Measurements from ENCODE around the gene ADAMTS15. TPM values are rescaled to one million over a fixed set of nuclear protein-coding genes. Genes with fewer than 3 reads are reported as not detected.
A peak's percentile ranks its signal among the peaks of the same experiment; 100 is the strongest.

Gene ADAMTS15
- total and polyA plus RNA-seq, 2 of the 4 experiments (the other 2 are of a cell fraction) = 3.0 to 5.0 TPM

DNA sequence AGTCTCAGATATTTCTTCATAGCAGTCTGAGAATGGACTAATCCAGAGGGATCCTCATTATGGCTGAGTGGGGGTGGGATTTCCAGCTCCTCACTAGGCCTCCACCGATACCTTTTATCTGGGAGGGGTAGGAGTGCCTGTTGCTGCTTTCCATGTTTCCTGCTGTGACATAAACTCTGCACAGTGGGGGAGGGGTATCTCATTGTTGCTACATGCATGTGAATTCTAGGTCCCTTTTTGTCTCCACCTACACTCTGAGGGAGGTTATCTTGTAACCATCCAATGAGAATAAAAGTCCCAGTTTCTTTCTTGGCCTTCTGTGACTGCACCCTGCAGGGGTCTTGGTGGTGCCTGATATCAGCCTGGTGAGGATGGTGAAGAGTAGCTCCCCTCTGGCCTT is 60.5 kb downstream of the ADAMTS15 start:
- BruUV-seq (replicated peaks) = no TSS peak
- Histone ChIP-seq H3K9me3 (ENCODE audit: control insufficient read depth, insufficient read depth, low read length) (peaks cover 5% of the 10 kb centered on the region), H2AFZ (replicated peaks; ENCODE audit: low read length, poor library complexity) (no peak overlapping the region), H2BK120ac (ENCODE audit: low read depth, low read length) (0 out of 2 replicates have a peak overlapping the region, but pooled peaks have one; percentile 0), H3K14ac (replicated peaks; ENCODE audit: low read depth, low read length) (no peak overlapping the region), H4K91ac (ENCODE audit: insufficient read depth, low read depth, low read length) (no peak overlapping the region), H2BK5ac (ENCODE audit: low read depth, low read length, poor library complexity, severe bottlenecking) (no peak overlapping the region), H2AK5ac (ENCODE audit: low read depth, low read length) (no peak overlapping the region), H3K56ac (ENCODE audit: extremely low read depth, insufficient read depth, low read length) (no peak overlapping the region), H2BK15ac (ENCODE audit: low read depth, low read length) (peak overlapping the region; percentile 60; the same call in 2 of the 3 replicates), H3K4me3 (ENCODE audit: insufficient read depth, low read depth, low read length) (no peak overlapping the region), H3K18ac (ENCODE audit: low read depth, low read length) (peak overlapping the region; percentile 73; the same call in 1 of the 2 replicates), H2AK9ac (replicated peaks; ENCODE audit: low read depth, low read length, poor library complexity) (no peak overlapping the region), H3K79me1 (ENCODE audit: low read depth in 1 of 2, low read length in 2 of 2) (no peaks in the 10 kb centered on the region), H3K27ac (ENCODE audit: insufficient read depth, low read length) (no peak overlapping the region), H4K5ac (ENCODE audit: low read depth, low read length) (peak overlapping the region; percentile 44; the same call in 1 of the 2 replicates), H3K9ac (ENCODE audit: low read depth, low read length) (no peak overlapping the region), H2BK20ac (ENCODE audit: low read depth, low read length) (no peak overlapping the region; the same call in 1 of the 2 replicates), H3K9me1 (ENCODE audit: insufficient read depth, low read length) (peaks cover 5% of the 10 kb centered on the region; the same call in 1 of the 2 replicates), H3K4me1 (ENCODE audit: control insufficient read depth, insufficient read depth, low read length) (peaks cover 17% of the 10 kb centered on the region), H3K27me3 (ENCODE audit: control insufficient read depth, insufficient read depth, low read length) (no peaks in the 10 kb centered on the region), H3K4ac (ENCODE audit: low read depth, low read length) (0 out of 2 replicates have a peak overlapping the region, but pooled peaks have one; percentile 30), H3K4me2 (ENCODE audit: low read depth, low read length) (no peak overlapping the region), H3K36me3 (ENCODE audit: control insufficient read depth, insufficient read depth, low read length) (no peaks in the 10 kb centered on the region), H4K8ac (ENCODE audit: low read depth in 2 of 2, low read length in 2 of 2) (no peak overlapping the region), H3K23ac (ENCODE audit: low read depth, low read length) (no peak overlapping the region), H4K20me1 (ENCODE audit: insufficient read depth, low read length) (no peaks in the 10 kb centered on the region)
- dilution Hi-C loops (cut with HindIII; ENCODE audit: low sequenced_read_pairs, unreplicated experiment) = no loop called here
- intact Hi-C loops (cut with micrococcal nuclease) = no loop called here
- DNase-seq (no peak), ATAC-seq (ENCODE audit: low read depth) (no peak)
- no CpG with 5 or more reads among the region's 1 CpG for WGBS, 2 experiments (ENCODE audit: extremely low coverage in 2 of 2, insufficient read length in 1 of 2)
- TF ChIP-seq CHD1 (IDR thresholded peaks at IDR 0.05; ENCODE audit: low read depth, low read length) = no peak
- TF ChIP-seq FOS (IDR thresholded peaks at IDR 0.05; ENCODE audit: low read depth, low read length) = no peak
- TF ChIP-seq, protein P1, sequence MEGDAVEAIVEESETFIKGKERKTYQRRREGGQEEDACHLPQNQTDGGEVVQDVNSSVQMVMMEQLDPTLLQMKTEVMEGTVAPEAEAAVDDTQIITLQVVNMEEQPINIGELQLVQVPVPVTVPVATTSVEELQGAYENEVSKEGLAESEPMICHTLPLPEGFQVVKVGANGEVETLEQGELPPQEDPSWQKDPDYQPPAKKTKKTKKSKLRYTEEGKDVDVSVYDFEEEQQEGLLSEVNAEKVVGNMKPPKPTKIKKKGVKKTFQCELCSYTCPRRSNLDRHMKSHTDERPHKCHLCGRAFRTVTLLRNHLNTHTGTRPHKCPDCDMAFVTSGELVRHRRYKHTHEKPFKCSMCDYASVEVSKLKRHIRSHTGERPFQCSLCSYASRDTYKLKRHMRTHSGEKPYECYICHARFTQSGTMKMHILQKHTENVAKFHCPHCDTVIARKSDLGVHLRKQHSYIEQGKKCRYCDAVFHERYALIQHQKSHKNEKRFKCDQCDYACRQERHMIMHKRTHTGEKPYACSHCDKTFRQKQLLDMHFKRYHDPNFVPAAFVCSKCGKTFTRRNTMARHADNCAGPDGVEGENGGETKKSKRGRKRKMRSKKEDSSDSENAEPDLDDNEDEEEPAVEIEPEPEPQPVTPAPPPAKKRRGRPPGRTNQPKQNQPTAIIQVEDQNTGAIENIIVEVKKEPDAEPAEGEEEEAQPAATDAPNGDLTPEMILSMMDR (conservative IDR thresholded peaks at IDR 0.05; ENCODE audit: low read depth, low read length) = no peak
- TF ChIP-seq NFE2L2 (IDR thresholded peaks at IDR 0.05; ENCODE audit: low read depth, low read length) = no peak
- TF ChIP-seq, protein P2, sequence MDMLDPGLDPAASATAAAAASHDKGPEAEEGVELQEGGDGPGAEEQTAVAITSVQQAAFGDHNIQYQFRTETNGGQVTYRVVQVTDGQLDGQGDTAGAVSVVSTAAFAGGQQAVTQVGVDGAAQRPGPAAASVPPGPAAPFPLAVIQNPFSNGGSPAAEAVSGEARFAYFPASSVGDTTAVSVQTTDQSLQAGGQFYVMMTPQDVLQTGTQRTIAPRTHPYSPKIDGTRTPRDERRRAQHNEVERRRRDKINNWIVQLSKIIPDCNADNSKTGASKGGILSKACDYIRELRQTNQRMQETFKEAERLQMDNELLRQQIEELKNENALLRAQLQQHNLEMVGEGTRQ (IDR thresholded peaks at IDR 0.05; ENCODE audit: low read depth, low read length) = no peak
- no peak for TF ChIP-seq MXI1 (IDR thresholded peaks at IDR 0.05; ENCODE audit: borderline replicate concordance, low read depth, low read length)
- TF ChIP-seq CEBPB (IDR thresholded peaks at IDR 0.05; ENCODE audit: low read depth, low read length) = no peak
- TF ChIP-seq MAFK (IDR thresholded peaks at IDR 0.05; ENCODE audit: low read depth, low read length) = no peak
- no peak for TF ChIP-seq MAZ (IDR thresholded peaks at IDR 0.05; ENCODE audit: borderline replicate concordance, low read depth, low read length)
- no peak for TF ChIP-seq RCOR1 (IDR thresholded peaks at IDR 0.05; ENCODE audit: insufficient replicate concordance, low read length)
- TF ChIP-seq RAD21 (IDR thresholded peaks at IDR 0.05; ENCODE audit: low read length) = no peak
- no peak for TF ChIP-seq RFX5 (IDR thresholded peaks at IDR 0.05; ENCODE audit: low read depth, low read length)
- no peak for TF ChIP-seq BHLHE40 (IDR thresholded peaks at IDR 0.05; ENCODE audit: low read depth, low read length)
- TF ChIP-seq, protein P3, sequence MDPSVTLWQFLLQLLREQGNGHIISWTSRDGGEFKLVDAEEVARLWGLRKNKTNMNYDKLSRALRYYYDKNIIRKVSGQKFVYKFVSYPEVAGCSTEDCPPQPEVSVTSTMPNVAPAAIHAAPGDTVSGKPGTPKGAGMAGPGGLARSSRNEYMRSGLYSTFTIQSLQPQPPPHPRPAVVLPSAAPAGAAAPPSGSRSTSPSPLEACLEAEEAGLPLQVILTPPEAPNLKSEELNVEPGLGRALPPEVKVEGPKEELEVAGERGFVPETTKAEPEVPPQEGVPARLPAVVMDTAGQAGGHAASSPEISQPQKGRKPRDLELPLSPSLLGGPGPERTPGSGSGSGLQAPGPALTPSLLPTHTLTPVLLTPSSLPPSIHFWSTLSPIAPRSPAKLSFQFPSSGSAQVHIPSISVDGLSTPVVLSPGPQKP (IDR thresholded peaks at IDR 0.05; ENCODE audit: borderline replicate concordance, low read depth, low read length) = no peak
- TF ChIP-seq POLR2A (IDR thresholded peaks at IDR 0.05; ENCODE audit: low read depth, low read length) = no peak
- TF ChIP-seq SMC3 (IDR thresholded peaks at IDR 0.05; ENCODE audit: low read depth, low read length) = no peak
- in situ Hi-C loops (cut with MboI; ENCODE audit: low sequenced_read_pairs) = no loop called here
- ChIA-PET POLR2A (ENCODE audit: unreplicated experiment) (no interaction called here), CTCF (interaction anchor here (2.1 kb wide), 1 partner anchor 14 kb away, joined by 11 read pairs; no protein-coding TSS in a partner anchor)

Data from IMR-90 (cell line).